Activated CD4-positive, alpha-beta T cell treated with anti-CD3 and anti-CD28 coated beads for 4 hours (primary cell): ENCODE results near the gene TOP3A.
"Not testable (repeated sequence)": the region's sequence is repeated elsewhere in the genome, so short reads cannot be mapped to it uniquely, and the experiment has no call there.

Experiments used
- DNase-seq, 2 donors: peaks; one replicate each; pipeline ENCODE4 v3.0.0-alpha.2; 2020

Gene TOP3A, protein sequence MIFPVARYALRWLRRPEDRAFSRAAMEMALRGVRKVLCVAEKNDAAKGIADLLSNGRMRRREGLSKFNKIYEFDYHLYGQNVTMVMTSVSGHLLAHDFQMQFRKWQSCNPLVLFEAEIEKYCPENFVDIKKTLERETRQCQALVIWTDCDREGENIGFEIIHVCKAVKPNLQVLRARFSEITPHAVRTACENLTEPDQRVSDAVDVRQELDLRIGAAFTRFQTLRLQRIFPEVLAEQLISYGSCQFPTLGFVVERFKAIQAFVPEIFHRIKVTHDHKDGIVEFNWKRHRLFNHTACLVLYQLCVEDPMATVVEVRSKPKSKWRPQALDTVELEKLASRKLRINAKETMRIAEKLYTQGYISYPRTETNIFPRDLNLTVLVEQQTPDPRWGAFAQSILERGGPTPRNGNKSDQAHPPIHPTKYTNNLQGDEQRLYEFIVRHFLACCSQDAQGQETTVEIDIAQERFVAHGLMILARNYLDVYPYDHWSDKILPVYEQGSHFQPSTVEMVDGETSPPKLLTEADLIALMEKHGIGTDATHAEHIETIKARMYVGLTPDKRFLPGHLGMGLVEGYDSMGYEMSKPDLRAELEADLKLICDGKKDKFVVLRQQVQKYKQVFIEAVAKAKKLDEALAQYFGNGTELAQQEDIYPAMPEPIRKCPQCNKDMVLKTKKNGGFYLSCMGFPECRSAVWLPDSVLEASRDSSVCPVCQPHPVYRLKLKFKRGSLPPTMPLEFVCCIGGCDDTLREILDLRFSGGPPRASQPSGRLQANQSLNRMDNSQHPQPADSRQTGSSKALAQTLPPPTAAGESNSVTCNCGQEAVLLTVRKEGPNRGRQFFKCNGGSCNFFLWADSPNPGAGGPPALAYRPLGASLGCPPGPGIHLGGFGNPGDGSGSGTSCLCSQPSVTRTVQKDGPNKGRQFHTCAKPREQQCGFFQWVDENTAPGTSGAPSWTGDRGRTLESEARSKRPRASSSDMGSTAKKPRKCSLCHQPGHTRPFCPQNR

GRCh38 chr17:18314731-18315561 is at the start of gene TOP3A, which contains the start of gene SMCR8:
Gene TOP3A (minus strand): TSS chr17:18314994. CDS start chr17:18314778, 216 bp downstream.
Gene SMCR8 (plus strand): TSS chr17:18315293. CDS start chr17:18315790, 497 bp downstream.
- peak; percentile 97 to 98 for DNase-seq

- DNase-seq = no peak
These were observed 49.4 kb upstream of the TOP3A start for GRCh38 chr17:18364166-18364565.

DNA sequence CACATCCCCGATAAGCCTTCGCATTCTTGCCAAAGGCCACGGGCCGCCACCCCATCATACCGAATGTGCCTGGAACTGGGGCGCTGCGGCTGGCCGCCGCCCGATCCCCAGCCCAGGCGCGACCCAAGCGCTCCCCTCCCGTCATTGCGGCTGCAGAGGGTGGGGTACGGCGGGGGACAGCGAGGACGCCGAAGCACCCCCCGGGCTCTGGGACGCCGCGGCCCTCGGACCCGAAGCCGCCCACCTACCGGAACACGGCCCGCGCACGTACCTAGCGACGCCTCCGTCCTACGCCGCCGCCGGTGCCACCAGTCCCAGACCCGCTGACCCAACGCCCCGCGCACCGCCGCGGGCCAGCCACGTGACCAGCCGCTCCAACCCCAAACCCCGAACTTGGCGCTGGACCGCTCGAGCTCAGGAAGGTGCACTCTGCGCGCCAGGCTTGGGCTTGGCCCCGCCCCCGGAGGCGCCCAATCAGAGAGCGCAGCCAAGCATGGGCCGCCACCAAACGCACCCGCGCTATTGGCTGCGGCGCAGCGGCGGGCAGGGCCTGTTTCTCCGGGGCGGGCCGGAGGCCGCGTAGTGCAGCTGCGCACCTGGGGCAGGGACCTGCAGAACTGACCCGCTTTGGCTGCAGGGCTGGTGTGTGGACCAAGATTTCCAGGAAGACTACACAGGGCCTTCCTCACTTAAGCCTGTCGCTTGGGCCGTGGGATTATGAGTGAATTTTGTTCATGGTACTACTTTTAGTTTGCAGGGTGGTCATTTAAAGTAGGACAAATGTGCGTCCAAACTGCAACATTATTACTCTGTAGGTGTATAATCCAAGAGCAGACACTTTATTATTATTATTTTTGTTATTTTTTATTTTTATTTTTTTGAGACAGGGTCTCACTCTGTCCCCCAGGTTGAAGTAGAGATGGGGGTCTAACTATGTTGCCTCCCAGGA is 48.6 kb upstream of the TOP3A start, which contains the start of gene SHMT1:
Gene SHMT1 (minus strand): TSS at position 450 of the 949 bp plus-strand sequence. CDS start 7,569 bp downstream, outside the sequence.
- peak; percentile 85 for DNase-seq

DNA sequence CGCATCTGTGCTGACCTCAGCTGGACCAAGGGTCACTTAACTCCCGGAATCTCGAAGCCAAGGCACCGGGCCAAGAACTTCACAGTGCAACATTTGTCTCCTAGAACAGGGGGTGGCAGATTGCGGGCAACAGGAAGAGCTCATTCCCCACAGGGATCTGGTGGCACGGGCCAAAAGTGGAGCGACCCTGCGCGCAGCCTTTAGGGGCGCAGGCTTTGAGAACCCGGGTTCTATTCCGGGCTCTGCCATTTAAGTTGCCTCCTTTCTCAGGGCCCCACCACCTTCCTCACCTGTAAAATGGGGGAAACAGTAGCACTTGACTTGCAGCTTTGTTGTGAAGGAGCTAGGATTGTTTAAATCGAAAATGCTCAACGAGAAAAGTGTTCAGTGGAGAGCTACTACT is 47.9 kb upstream of the TOP3A start:
- DNase-seq = no peak

- no peak for DNase-seq
These were observed 47.3 kb upstream of the TOP3A start for GRCh38 chr17:18361837-18362697.

DNA sequence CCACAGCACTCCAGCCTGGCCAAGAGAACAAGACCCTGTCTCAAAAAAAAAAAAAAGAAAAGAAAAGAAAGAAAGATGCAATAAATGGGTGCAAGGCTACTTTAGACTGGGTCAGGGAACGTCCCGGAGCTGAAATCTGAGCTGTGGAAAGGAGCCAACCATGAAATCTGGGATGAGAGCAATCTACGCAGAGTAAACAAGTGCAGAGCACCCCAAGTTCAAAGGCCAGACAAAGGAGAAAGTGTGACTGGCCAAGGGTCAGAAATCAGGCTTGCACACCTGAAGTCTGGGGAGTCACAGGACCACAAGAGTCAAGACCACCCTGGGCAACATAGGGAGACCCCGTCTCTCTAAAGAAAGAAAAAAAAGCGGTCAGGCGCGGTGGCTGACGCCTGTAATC is 45.7 kb upstream of the TOP3A start:
- no peak for DNase-seq

- DNase-seq = no peak
These were observed 41.8 kb upstream of the TOP3A start for GRCh38 chr17:18356624-18357023.

DNA sequence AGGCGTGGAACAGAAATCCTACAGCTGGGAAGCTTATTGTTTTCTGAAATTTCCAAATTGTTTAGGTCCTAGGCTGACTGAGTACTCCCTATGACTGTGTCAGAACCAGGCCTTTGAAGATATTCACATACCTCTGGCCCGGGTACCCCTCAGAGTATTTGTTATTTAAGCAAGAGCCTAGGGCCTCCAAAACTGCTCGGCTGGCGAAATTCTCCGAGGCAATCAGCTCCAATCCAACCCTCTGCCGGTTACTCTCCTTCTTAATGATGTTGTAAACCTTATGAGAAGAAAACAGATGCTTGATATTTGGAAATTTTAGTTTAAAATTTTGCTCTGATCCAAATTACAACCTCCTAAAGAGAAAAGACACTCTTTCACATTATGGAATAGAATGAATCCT is 38.7 kb upstream of the TOP3A start:
- no peak for DNase-seq

GRCh38 chr17:18344021-18344420 is 29.2 kb upstream of the TOP3A start:
- no peak for DNase-seq

DNA sequence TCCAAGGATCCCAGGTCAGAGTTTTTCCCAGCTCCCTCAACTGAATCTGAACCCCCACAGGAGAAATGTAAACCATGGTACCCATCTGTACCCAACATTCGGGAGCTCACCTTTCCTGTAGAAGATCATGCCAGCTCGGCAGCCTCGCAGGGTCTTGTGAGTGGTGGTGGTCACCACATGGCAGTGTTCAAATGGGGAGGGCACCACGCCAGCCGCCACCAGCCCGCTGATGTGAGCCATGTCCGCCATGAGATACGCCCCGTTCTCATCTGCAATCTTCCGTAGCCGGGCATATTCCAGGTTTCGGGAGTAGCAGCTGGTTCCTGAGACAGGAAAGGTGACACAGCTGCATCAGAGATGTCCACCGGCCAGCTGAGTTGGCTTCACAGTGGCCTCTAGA is 25.1 kb upstream of the TOP3A start:
- no peak for DNase-seq

DNA sequence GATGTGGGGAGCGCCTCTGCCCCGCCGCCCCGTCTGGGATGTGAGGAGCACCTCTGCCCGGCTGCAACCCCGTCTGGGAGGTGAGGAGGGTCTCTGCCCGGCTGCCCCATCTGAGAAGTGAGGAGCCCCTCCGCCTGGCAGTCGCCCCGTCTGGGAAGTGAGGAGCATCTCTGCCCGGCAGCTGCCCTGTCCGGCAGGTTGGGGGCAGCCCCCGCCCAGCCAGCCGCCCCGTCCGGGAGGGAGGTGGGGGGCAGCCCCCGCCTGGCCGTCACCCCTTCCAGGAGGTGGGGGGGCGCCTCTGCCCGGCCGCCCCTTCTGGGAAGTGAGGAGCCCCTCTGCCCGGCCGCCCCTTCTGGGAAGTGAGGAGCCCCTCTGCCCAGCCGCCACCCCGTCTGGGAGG is 23.4 kb upstream of the TOP3A start:
- DNase-seq = not testable (repeated sequence)

DNA sequence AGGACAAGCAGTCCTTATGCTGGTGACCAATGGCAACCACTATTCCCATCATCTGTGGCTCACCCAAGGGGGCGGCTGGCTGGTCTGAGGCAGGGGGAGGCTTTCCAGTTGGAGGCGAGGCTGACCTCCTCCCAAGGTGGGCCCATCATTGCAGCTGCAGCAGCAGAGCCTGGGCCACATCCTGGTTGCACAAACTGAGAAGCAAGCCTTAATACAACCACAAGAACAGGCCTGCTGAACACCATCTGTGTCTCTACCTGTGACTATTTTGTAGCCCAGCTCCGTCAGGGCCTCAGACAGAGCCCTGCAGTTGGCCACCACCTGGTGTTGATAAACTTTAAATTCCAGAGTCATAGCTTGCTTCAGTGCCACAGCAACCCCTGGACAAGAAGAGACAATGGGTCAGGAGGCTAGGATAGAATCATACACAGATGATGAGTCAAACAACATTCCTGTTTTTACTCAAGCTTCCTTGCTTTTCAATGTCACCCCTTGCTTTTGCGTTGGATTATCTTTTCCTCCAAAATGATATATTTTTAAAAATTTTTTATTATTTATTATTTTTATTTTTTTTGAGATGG is 18.2 kb upstream of the TOP3A start:
- DNase-seq = no peak

GRCh38 chr17:18331879-18332278 is 17.1 kb upstream of the TOP3A start:
- DNase-seq = no peak

GRCh38 chr17:18328643-18329204 is 13.9 kb upstream of the TOP3A start:
- DNase-seq = no peak

- DNase-seq = no peak
These were observed 12.8 kb upstream of the TOP3A start for GRCh38 chr17:18327556-18327955.

- DNase-seq = no peak
These were observed 12.3 kb upstream of the TOP3A start for GRCh38 chr17:18327093-18327492.

GRCh38 chr17:18326572-18326971 is 11.8 kb upstream of the TOP3A start:
- DNase-seq = no peak

GRCh38 chr17:18326039-18326438 is 11.2 kb upstream of the TOP3A start:
- no peak for DNase-seq
